Hepatocyte (in vitro differentiated cells): ENCODE results near the gene KLHL21.

Source experiments
- CTCF ChIP-seq: fragments of 200-600 bp; sonication (generic); IDR thresholded peaks from 2 replicates; pipeline ENCODE4 v1.5.1; 2016; ENCODE audit warnings: antibody characterized with exemption, mild to moderate bottlenecking; ENCODE audit not compliant: poor library complexity
- EZH2 ChIP-seq: fragments of 200-600 bp; sonication (generic); IDR thresholded peaks from 2 replicates; pipeline ENCODE4 v1.6.1; 2016; ENCODE audit warnings: antibody characterized with exemption, mild to moderate bottlenecking, borderline replicate concordance

- TF ChIP-seq CTCF (no peak), EZH2 (no peak)
These were observed 27.4 kb upstream of the KLHL21 start for GRCh38 chr1:6630027-6630426.
